HFFc6 (cell line): ENCODE data around the gene DDX4. TPM values are rescaled to one million over a fixed set of nuclear protein-coding genes. Genes with fewer than 3 reads are reported as not detected.

Source experiments
- DNase-seq: peaks from one replicate; pipeline ENCODE4 v3.0.0-alpha.2; 2018
- H3K27ac Mint-ChIP-seq: 2 replicates; pipeline ENCODE4 v1.8.0; 2020; ENCODE audit warnings: mild to moderate bottlenecking, mixed read lengths
- H3K27me3 Mint-ChIP-seq: 2 replicates; pipeline ENCODE4 v1.8.0; 2021; ENCODE audit warnings: mild to moderate bottlenecking, moderate library complexity, mixed read lengths; ENCODE audit not compliant: insufficient read depth
- H3K36me3 Mint-ChIP-seq: 2 replicates; pipeline ENCODE4 v1.8.0; 2021; ENCODE audit warnings: low read depth, mixed read lengths
- H3K4me1 Mint-ChIP-seq: 2 replicates; pipeline ENCODE4 v1.8.0; 2020; ENCODE audit warnings: low read depth, mixed read lengths
- H3K4me3 Mint-ChIP-seq: 2 replicates; pipeline ENCODE4 v1.8.0; 2020; ENCODE audit warnings: mild to moderate bottlenecking, moderate library complexity, mixed read lengths
- H3K9me3 Mint-ChIP-seq: 2 replicates; pipeline ENCODE4 v1.8.0; 2020; ENCODE audit warnings: mild to moderate bottlenecking, mixed read lengths
- CTCF ChIP-seq: fragments of 200-600 bp; sonication (generic); IDR thresholded peaks from 2 replicates; pipeline ENCODE4 v1.5.0; 2021; ENCODE audit warnings: antibody characterized with exemption, mild to moderate bottlenecking
- total RNA-seq, 6 experiments: library from RNA; stranded (reverse); fragmentation: NEBNext Ultra II Directional; extraction: Animal tissue kit (Norgen Biotek cat#: 25700); gene quantifications; 2 replicates in 1 of 6; 3 replicates in 5 of 6; pipeline ENCODE4 v1.2.3, GENCODE V29; 2021

DDX4 gene
- total RNA-seq, 6 experiments from 2014 or later = not detected

DNA sequence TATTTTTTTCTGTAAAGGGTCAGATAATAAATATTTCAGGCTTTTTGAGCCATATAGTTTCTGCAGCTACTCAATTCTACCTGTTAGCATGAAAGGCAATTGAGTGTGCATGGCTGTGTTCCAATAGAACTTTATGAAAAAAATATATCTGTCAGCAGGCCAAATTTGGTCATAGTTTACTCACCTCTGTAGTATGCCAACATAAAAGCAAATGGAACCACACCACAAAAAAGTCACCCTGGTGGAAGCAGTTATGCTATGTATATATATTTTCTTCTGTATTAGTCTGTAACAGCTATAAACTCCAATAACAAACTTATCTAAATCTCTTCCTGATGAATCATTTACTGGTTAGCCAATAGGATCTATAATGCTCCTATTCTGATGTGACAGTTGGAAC lies 29.1 kb upstream of the DDX4 start:
- Mint-ChIP-seq H3K4me1 (peaks cover 25% of the 10 kb centered on the region), H3K9me3 (no peaks in the 10 kb centered on the region), H3K36me3 (peaks cover 8% of the 10 kb centered on the region; the same call in 1 of the 2 replicates), H3K27ac (no peak overlapping the region), H3K4me3 (no peak overlapping the region), H3K27me3 (no peaks in the 10 kb centered on the region; the same call in none of the 2 replicates)
- DNase-seq = peak; percentile 19
- TF ChIP-seq CTCF = no peak

DNA sequence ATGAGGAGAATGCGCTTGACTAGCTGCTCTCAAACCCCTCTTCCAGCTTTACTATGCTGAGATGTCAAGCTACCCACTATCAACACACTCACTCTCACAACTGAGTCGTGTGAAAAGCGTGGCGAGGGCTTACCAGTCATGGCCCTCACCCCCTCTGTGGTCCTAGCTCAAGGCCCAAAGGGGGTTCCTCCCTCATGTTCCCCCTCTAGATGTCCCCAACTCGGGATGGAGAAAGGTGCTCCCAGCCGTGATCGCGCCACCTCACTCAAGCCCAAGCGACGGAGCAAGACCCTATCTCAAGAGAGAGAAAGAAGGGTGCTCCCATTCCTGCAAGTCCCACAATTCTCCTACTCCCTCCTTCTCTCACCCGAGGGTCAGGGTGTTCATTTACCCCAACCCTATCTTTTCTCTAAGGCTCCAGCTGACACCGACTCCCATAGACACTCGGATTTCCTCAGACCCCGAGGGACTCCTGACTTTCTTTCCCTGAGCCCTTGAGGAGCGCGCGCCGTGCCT lies 26.3 kb upstream of the DDX4 start:
- Mint-ChIP-seq H3K36me3 (peaks cover 9% of the 10 kb centered on the region; the same call in 1 of the 2 replicates), H3K4me3 (peak overlapping the region; percentile 99), H3K27me3 (peaks cover 9% of the 10 kb centered on the region), H3K27ac (peak overlapping the region; percentile 89), H3K9me3 (no peaks in the 10 kb centered on the region), H3K4me1 (peaks cover 31% of the 10 kb centered on the region)
- no peak for TF ChIP-seq CTCF
- no peak for DNase-seq

GRCh38 chr5:55712023-55712859 lies 25.6 kb upstream of the DDX4 start, which contains the start of gene SLC38A9:
SLC38A9 (minus strand) TSS chr5:55712324; CDS start chr5:55697958, 14,366 bp downstream.
- TF ChIP-seq CTCF = no peak
- peak within 1 kb of the TSS; percentile 89 for H3K27ac Mint-ChIP-seq
- peak; percentile 91 for DNase-seq

GRCh38 chr5:55713871-55714270 lies 24.0 kb upstream of the DDX4 start:
- 0 out of 2 replicates have a peak, but pooled peaks cover under 1% of the 10 kb centered on the region for H3K9me3 Mint-ChIP-seq
- peaks cover 6% of the 10 kb centered on the region; the same call in 1 of the 2 replicates for H3K36me3 Mint-ChIP-seq
- no peak overlapping the region for H3K27ac Mint-ChIP-seq
- no peak overlapping the region for H3K4me3 Mint-ChIP-seq
- DNase-seq = no peak
- H3K4me1 Mint-ChIP-seq = peaks cover 25% of the 10 kb centered on the region
- H3K27me3 Mint-ChIP-seq = peaks cover 19% of the 10 kb centered on the region
- no peak for TF ChIP-seq CTCF

More at GRCh38 chr5:55712023-55712859, 25.6 kb upstream of the DDX4 start, which contains the start of gene SLC38A9:
- Mint-ChIP-seq H3K9me3 (no peaks in the 10 kb centered on the region), H3K36me3 (peaks cover 14% of the 10 kb centered on the region; the same call in 1 of the 2 replicates), H3K27me3 (peaks cover 9% of the 10 kb centered on the region), H3K4me1 (peaks cover 31% of the 10 kb centered on the region), H3K4me3 (peak within 1 kb of the TSS; percentile 99)

GRCh38 chr5:55714339-55714738 lies 23.5 kb upstream of the DDX4 start:
- Mint-ChIP-seq H3K27me3 (peaks cover 21% of the 10 kb centered on the region), H3K36me3 (peaks cover 6% of the 10 kb centered on the region; the same call in 1 of the 2 replicates), H3K4me1 (peaks cover 20% of the 10 kb centered on the region), H3K27ac (no peak overlapping the region), H3K9me3 (peaks cover 4% of the 10 kb centered on the region; the same call in 1 of the 2 replicates), H3K4me3 (no peak overlapping the region)
- no peak for DNase-seq
- peak; percentile 46; the same call in 1 of the 2 replicates for TF ChIP-seq CTCF
